HepG2 (cell line): Measurements from ENCODE around the gene GLB1L. TPM values are rescaled to one million over a fixed set of nuclear protein-coding genes. Genes with fewer than 3 reads are reported as not detected.

ENCODE experiments used
- FOXO1 ChIP-seq: sonication (generic); formaldehyde crosslinking; IDR thresholded peaks from 2 replicates; pipeline ENCODE4 v1.4.0; 2020; ENCODE audit warnings: missing genetic modification reagents
- GATA4 ChIP-seq: sonication (generic); IDR thresholded peaks from 2 replicates; pipeline ENCODE4 v1.6.1; 2016; ENCODE audit warnings: antibody characterized with exemption, low read depth, borderline replicate concordance
- MED8 ChIP-seq: sonication (generic); formaldehyde crosslinking; IDR thresholded peaks from 2 replicates; pipeline ENCODE4 v1.8.1; 2023; ENCODE audit warnings: mild to moderate bottlenecking, missing genetic modification reagents; ENCODE audit not compliant: insufficient replicate concordance
- MIER2 ChIP-seq: IDR thresholded peaks from 2 replicates; pipeline ENCODE4 v1.6.1; 2016; ENCODE audit warnings: missing biosample characterization, missing genetic modification reagents
- MIXL1 ChIP-seq: IDR thresholded peaks from 2 replicates; pipeline ENCODE4 v1.6.1; 2016
- MTA1 ChIP-seq: sonication (generic); formaldehyde crosslinking; IDR thresholded peaks from 2 replicates; pipeline ENCODE4 v1.4.0; 2020; ENCODE audit warnings: missing genetic modification reagents, mild to moderate bottlenecking, borderline replicate concordance
- MXI1 ChIP-seq: IDR thresholded peaks from 3 replicates; pipeline ENCODE4 v1.6.1; 2012; ENCODE audit warnings: low read depth, low read length, inconsistent platforms, borderline replicate concordance
- PHB2 ChIP-seq: fragments of 450-650 bp; IDR thresholded peaks from 2 replicates; pipeline ENCODE4 v1.6.1; 2018; ENCODE audit not compliant: partially characterized antibody
- SNAI1 ChIP-seq: sonication (generic); formaldehyde crosslinking; IDR thresholded peaks from 2 replicates; pipeline ENCODE4 v1.5.0; 2020; ENCODE audit warnings: mild to moderate bottlenecking, missing genetic modification reagents, borderline replicate concordance
- SP5 ChIP-seq: IDR thresholded peaks from 2 replicates; pipeline ENCODE4 v1.6.1; 2016; ENCODE audit warnings: low read depth, borderline replicate concordance
- TAF1 ChIP-seq: sonication (generic); formaldehyde crosslinking; IDR thresholded peaks from 2 replicates; pipeline ENCODE4 v1.4.0; 2020; ENCODE audit warnings: missing genetic modification reagents
- ZBTB7B ChIP-seq: sonication (generic); formaldehyde crosslinking; IDR thresholded peaks from 2 replicates; pipeline ENCODE4 v1.4.0; 2020; ENCODE audit warnings: missing genetic modification reagents
- ZNF136 ChIP-seq: sonication (generic); formaldehyde crosslinking; IDR thresholded peaks from 2 replicates; pipeline ENCODE4 v1.8.1; 2022; ENCODE audit warnings: low read depth, mild to moderate bottlenecking, moderate library complexity, missing genetic modification reagents
- ZNF451 ChIP-seq: sonication (generic); formaldehyde crosslinking; IDR thresholded peaks from 2 replicates; pipeline ENCODE4 v1.5.0; 2020; ENCODE audit warnings: mild to moderate bottlenecking, missing genetic modification reagents
- ZNF547 ChIP-seq: sonication (generic); formaldehyde crosslinking; IDR thresholded peaks from 2 replicates; pipeline ENCODE4 v1.5.1; 2020; ENCODE audit warnings: mild to moderate bottlenecking, missing genetic modification reagents
- ZNF629 ChIP-seq: sonication (generic); formaldehyde crosslinking; conservative IDR thresholded peaks from 2 replicates; pipeline ENCODE4 v1.5.0; 2020; ENCODE audit warnings: missing genetic modification reagents
- ZNF775 ChIP-seq: sonication (generic); formaldehyde crosslinking; IDR thresholded peaks from 2 replicates; pipeline ENCODE4 v1.4.0; 2020; ENCODE audit warnings: missing genetic modification reagents, mild to moderate bottlenecking, moderate library complexity, borderline replicate concordance
- ZNF850 ChIP-seq: sonication (generic); formaldehyde crosslinking; conservative IDR thresholded peaks from 2 replicates; pipeline ENCODE4 v1.9.0; 2021; ENCODE audit warnings: mild to moderate bottlenecking, missing genetic modification reagents
- ZNF878 ChIP-seq: sonication (generic); formaldehyde crosslinking; IDR thresholded peaks from 2 replicates; pipeline ENCODE4 v1.8.1; 2023; ENCODE audit warnings: mild to moderate bottlenecking, missing genetic modification reagents, moderate library complexity
- polyA plus RNA-seq, 8 experiments: library from polyadenylated mRNA; depleted of rRNA in 3 of 8; stranded (reverse) in 7 of 8; unstranded in 1 of 8; fragments of >200 nt; fragmentation: Illumina TruSeq in 4 of 8; extraction: Trizol in 4 of 8; gene quantifications; 2 replicates each; pipeline versions ENCODE4 v1.2.1 to v1.2.3, GENCODE V29; 2011 to 2016; ENCODE audit warnings: low read depth in 4 of 8, missing spikeins in 1 of 8, mixed read lengths in 1 of 8; ENCODE audit not compliant: insufficient read depth in 1 of 8
- total RNA-seq, 5 experiments: library from RNA; depleted of rRNA; stranded (reverse); fragments of >200 nt; fragmentation: Illumina TruSeq; extraction: Trizol; gene quantifications; 2 replicates each; pipeline ENCODE4 v1.2.3, GENCODE V29; 2016; ENCODE audit warnings: low read depth in 1 of 5
- TF ChIP-seq, protein P1 (sequence below): sonication (generic); formaldehyde crosslinking; IDR thresholded peaks from 2 replicates; pipeline ENCODE4 v1.4.0; 2020; ENCODE audit warnings: missing genetic modification reagents
- TF ChIP-seq, protein P2 (sequence below): sonication (generic); formaldehyde crosslinking; IDR thresholded peaks from 2 replicates; pipeline ENCODE4 v1.8.0; 2022; ENCODE audit warnings: missing genetic modification reagents, mild to moderate bottlenecking, moderate library complexity, borderline replicate concordance
- TF ChIP-seq, protein P3 (sequence below): IDR thresholded peaks from 2 replicates; pipeline ENCODE4 v1.6.1; 2016; ENCODE audit warnings: low read depth, borderline replicate concordance
- TF ChIP-seq, protein P4 (sequence below): sonication (generic); formaldehyde crosslinking; IDR thresholded peaks from 2 replicates; pipeline ENCODE4 v1.8.1; 2023; ENCODE audit warnings: mild to moderate bottlenecking, missing genetic modification reagents, borderline replicate concordance
- TF ChIP-seq, protein P5 (sequence below), 2 experiments: fragments of 450-650 bp in 1 of 2; sonication (generic) in 1 of 2; formaldehyde crosslinking; IDR thresholded peaks; 2 replicates each; pipeline versions ENCODE4 v1.5.0 to v1.8.0; 2020 to 2022; ENCODE audit warnings: mild to moderate bottlenecking in 1 of 2, missing genetic modification reagents in 1 of 2

GLB1L gene
- total and polyA plus RNA-seq, 2 of the 13 experiments (the other 11 are each of a cell fraction or from before 2014, with no cell fraction given): 6.8 to 7.3 TPM

DNA sequence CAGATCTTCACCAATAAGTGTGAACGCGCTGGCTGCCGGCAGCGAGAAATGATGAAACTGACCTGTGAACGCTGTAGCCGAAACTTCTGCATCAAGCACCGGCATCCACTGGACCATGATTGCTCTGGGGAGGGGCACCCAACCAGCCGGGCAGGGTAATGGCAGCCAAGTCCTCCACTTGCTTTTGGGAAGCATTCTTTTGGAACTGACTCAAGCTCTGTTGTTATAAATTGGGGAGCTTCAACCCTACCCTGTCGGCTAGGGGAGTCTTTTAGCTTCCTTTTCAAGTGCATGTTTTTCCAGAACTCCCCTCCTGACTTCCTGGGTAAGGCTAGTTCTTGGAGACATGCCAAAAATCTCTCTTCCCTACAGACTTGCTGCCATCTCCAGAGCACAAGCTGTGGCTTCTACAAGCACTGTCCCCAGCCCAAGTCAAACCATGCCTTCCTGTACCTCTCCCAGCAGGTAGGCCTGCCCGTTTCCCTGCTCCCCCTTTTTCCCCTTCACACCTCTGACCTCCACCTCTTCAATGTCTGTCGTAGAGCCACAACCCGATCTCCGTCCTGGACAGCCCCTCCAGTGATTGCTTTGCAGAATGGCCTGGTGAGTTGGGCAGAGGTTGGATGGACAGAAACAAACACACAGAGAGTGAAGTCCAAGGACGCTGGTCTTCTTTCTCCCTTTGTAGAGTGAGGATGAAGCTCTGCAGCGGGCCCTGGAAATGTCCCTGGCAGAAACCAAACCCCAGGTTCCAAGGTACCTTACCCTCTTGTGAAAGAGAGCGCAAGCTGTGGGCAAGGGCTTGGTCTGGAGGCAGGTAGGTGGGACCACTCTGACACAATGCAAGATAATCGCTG is 37.1 kb downstream of the GLB1L start (continued):
- TF ChIP-seq, protein P1, sequence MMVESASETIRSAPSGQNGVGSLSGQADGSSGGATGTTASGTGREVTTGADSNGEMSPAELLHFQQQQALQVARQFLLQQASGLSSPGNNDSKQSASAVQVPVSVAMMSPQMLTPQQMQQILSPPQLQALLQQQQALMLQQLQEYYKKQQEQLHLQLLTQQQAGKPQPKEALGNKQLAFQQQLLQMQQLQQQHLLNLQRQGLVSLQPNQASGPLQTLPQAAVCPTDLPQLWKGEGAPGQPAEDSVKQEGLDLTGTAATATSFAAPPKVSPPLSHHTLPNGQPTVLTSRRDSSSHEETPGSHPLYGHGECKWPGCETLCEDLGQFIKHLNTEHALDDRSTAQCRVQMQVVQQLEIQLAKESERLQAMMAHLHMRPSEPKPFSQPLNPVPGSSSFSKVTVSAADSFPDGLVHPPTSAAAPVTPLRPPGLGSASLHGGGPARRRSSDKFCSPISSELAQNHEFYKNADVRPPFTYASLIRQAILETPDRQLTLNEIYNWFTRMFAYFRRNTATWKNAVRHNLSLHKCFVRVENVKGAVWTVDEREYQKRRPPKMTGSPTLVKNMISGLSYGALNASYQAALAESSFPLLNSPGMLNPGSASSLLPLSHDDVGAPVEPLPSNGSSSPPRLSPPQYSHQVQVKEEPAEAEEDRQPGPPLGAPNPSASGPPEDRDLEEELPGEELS (CRISPR knock-in tag): peak; percentile 76
- TF ChIP-seq MED8 (CRISPR knock-in tag): no peak
- peak; percentile 91 for TF ChIP-seq FOXO1 (CRISPR knock-in tag)
- peak; percentile 49 for TF ChIP-seq TAF1 (CRISPR knock-in tag)
- TF ChIP-seq, protein P2, sequence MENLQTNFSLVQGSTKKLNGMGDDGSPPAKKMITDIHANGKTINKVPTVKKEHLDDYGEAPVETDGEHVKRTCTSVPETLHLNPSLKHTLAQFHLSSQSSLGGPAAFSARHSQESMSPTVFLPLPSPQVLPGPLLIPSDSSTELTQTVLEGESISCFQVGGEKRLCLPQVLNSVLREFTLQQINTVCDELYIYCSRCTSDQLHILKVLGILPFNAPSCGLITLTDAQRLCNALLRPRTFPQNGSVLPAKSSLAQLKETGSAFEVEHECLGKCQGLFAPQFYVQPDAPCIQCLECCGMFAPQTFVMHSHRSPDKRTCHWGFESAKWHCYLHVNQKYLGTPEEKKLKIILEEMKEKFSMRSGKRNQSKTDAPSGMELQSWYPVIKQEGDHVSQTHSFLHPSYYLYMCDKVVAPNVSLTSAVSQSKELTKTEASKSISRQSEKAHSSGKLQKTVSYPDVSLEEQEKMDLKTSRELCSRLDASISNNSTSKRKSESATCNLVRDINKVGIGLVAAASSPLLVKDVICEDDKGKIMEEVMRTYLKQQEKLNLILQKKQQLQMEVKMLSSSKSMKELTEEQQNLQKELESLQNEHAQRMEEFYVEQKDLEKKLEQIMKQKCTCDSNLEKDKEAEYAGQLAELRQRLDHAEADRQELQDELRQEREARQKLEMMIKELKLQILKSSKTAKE: peak; percentile 45; the same call in 1 of the 2 replicates
- TF ChIP-seq, protein P3, sequence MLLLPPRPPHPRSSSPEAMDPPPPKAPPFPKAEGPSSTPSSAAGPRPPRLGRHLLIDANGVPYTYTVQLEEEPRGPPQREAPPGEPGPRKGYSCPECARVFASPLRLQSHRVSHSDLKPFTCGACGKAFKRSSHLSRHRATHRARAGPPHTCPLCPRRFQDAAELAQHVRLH (CRISPR knock-in tag): peak; percentile 61; the same call in 1 of the 2 replicates
- TF ChIP-seq MTA1 (CRISPR knock-in tag): peak; percentile 82
- TF ChIP-seq, protein P4, sequence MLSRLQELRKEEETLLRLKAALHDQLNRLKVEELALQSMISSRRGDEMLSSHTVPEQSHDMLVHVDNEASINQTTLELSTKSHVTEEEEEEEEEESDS (CRISPR knock-in tag): 0 out of 2 replicates have a peak, but pooled peaks have one; percentile 21
- 0 out of 2 replicates have a peak, but pooled peaks have one; percentile 54 for TF ChIP-seq MIER2
- 0 out of 2 replicates have a peak, but pooled peaks have one; percentile 32 for TF ChIP-seq ZNF451 (CRISPR knock-in tag)
- peak; percentile 23 for TF ChIP-seq ZNF136 (CRISPR knock-in tag)
- 0 out of 2 replicates have a peak, but pooled peaks have one; percentile 35 for TF ChIP-seq ZNF629 (CRISPR knock-in tag)
- TF ChIP-seq MXI1: peak; percentile 52; the same call in 1 of the 3 replicates
- no peak; the same call in 1 of the 2 replicates for TF ChIP-seq ZNF878 (CRISPR knock-in tag)
- no peak for TF ChIP-seq PHB2
- TF ChIP-seq ZNF547 (CRISPR knock-in tag): peak; percentile 64
- 0 out of 2 replicates have a peak, but pooled peaks have one; percentile 29 for TF ChIP-seq GATA4
- TF ChIP-seq SNAI1 (CRISPR knock-in tag): 0 out of 2 replicates have a peak, but pooled peaks have one; percentile 43
- no peak for TF ChIP-seq ZNF850 (CRISPR knock-in tag)
- peak; percentile 87 for TF ChIP-seq ZBTB7B (CRISPR knock-in tag)
- TF ChIP-seq MIXL1: peak; percentile 66; the same call in 1 of the 2 replicates
- TF ChIP-seq, protein P5, sequence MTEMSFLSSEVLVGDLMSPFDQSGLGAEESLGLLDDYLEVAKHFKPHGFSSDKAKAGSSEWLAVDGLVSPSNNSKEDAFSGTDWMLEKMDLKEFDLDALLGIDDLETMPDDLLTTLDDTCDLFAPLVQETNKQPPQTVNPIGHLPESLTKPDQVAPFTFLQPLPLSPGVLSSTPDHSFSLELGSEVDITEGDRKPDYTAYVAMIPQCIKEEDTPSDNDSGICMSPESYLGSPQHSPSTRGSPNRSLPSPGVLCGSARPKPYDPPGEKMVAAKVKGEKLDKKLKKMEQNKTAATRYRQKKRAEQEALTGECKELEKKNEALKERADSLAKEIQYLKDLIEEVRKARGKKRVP (CRISPR knock-in tag; IDR thresholded peaks at IDR 0.05): peak in 1 of 2 experiments; percentile 70; a peak in 2 of 4 replicates
- TF ChIP-seq SP5 (CRISPR knock-in tag): peak; percentile 54; the same call in 1 of the 2 replicates
- TF ChIP-seq ZNF775 (CRISPR knock-in tag): no peak
